Omental fat pad (tissue), 4 donors: ENCODE data around the gene RPL26. TPM values are rescaled to one million over a fixed set of nuclear protein-coding genes. Genes with fewer than 3 reads are reported as not detected.

ENCODE experiments used
- ATAC-seq: fragments of 150-250 bp; one replicate; pipeline ENCODE4 v1.9.1; 2016; ENCODE audit warnings: mild to moderate bottlenecking, moderate library complexity; ENCODE audit not compliant: low FRiP score
- DNase-seq: peaks from one replicate; pipeline ENCODE4 v3.0.0-alpha.2; 2019; ENCODE audit warnings: low spot score
- total RNA-seq, 4 donors: library from RNA; depleted of rRNA; stranded (reverse); fragments of >200 nt; gene quantifications; one replicate each; pipeline ENCODE4 v1.1.0, GENCODE V29; 2016
- TF ChIP-seq, protein P1 (sequence below), 3 donors: fragments of 450-650 bp; IDR thresholded peaks; one replicate each; pipeline ENCODE4 v1.5.1; 2016 to 2017; ENCODE audit warnings: antibody characterized with exemption in 3 of 3, mild to moderate bottlenecking in 3 of 3, moderate library complexity in 2 of 3

Gene RPL26
- total RNA-seq, 4 donors from 2014 or later, result 3,452 to 4,057 (median 3,629) TPM

DNA sequence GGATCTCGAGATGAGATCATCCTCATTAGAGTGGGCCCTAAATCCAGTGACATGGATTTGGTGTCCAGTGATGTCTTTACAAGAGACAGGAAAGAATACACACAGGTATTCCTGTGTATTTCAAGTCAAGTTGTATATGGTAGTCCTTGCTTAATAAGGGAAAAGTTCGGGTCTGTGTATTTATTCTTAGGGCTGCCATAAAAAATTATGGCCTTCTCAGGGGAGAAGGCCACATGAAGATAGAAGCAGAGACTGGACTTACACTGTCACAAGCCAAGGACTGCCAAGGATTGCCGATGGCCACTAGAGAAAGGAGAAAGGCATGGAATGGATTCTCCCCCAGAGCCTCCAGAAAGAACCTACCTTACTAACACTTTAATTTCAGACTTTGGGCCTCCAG, 14.8 kb downstream of the RPL26 start:
- TF ChIP-seq, protein P1, sequence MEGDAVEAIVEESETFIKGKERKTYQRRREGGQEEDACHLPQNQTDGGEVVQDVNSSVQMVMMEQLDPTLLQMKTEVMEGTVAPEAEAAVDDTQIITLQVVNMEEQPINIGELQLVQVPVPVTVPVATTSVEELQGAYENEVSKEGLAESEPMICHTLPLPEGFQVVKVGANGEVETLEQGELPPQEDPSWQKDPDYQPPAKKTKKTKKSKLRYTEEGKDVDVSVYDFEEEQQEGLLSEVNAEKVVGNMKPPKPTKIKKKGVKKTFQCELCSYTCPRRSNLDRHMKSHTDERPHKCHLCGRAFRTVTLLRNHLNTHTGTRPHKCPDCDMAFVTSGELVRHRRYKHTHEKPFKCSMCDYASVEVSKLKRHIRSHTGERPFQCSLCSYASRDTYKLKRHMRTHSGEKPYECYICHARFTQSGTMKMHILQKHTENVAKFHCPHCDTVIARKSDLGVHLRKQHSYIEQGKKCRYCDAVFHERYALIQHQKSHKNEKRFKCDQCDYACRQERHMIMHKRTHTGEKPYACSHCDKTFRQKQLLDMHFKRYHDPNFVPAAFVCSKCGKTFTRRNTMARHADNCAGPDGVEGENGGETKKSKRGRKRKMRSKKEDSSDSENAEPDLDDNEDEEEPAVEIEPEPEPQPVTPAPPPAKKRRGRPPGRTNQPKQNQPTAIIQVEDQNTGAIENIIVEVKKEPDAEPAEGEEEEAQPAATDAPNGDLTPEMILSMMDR (IDR thresholded peaks at IDR 0.05), result no peak
- DNase-seq (no peak), ATAC-seq (no peak)

DNA sequence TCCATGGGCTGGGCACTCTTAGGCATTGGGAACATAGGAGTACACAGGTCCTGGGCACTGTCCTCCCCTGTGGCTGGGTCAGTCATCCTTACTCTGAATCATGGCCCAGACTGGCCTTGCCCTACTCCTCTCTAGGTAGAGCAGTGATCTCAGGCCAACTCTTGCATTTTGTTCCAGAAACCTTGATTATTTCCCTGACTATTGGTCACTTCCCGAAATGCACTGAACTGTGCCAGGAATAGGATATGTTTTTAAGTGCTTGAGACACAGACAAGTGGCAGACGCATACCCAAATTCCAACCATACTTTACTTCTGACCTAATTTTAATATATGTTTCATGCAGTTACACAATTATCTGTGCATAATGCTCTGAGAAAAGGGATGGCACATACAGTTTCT, 16.8 kb downstream of the RPL26 start:
- ATAC-seq (peak; percentile 88), DNase-seq (no peak)
- TF ChIP-seq, protein P1 (IDR thresholded peaks at IDR 0.05), result no peak

DNA sequence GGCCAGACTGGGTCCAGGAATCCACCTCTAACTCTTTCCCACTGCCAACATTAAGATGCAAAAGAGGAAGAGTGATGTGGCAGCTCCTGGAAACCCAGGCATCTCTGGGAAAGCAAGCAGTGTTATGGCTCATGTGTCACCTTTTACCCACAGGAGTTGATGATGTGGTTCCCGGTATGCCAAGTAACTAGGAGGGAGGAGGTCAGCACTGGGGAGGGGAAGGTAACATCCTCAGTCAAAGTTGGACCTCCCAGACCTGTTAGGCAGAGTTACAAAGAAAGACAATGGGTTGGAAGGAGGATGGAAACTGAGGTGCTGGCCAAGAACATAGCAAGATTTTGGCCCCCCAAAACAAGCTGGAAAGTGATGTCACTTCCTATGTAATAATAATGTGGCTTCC, 17.9 kb downstream of the RPL26 start:
- ATAC-seq (peak; percentile 46), DNase-seq (no peak)
- TF ChIP-seq, protein P1 (IDR thresholded peaks at IDR 0.05), result no peak

DNA sequence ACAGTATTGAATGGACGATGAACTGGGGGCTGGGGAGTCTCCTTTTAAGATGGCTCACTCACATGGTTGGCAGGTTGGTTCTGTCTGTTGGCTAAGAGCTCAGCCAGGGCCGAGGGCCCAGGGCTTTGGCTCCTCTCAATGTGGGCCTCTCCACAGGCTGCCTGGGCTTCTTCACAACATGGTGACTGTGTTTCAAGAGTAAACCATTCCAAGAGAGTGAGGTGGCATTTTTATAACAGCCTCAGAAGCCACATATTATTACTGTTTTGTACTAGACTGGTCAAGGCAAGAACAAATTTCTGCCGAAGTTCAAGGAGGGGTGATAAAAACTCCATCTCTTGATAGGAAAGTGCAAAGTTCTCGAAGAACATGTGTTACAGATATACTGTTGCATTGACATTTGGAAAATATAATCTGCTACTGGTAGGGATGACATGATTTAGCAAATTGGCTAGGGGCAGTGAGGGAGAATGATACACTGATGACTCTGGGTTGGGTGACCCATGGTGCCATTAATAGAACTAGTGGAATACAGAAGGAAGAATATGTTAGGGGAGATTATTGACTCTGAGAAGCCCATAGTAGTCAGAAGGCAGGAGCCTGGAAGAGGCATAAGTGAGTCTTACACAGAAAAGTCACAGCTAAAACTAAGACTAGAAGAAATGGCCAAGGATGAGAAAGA, 20.2 kb downstream of the RPL26 start:
- DNase-seq, result no peak

DNA sequence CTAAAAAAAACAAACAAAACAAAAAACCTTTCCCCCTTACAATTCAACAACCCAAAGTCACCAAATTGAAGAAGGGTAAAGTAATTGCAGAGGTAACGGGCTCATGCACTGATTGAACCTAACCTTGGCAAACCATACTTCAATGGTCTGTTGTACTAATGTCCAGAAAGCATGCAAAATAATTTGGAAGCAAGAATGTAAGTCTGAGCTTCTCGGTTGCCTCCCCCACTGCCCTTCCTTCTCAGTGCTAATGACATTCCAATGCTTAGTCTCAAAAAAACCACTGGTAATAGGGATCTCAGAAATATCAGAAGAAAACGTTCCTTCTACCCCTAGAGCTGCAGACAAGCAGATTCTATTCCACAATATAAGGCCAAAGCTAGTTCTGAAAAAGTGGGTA, 22.2 kb downstream of the RPL26 start:
- DNase-seq, result no peak
- no peak for ATAC-seq
- TF ChIP-seq, protein P1 (IDR thresholded peaks at IDR 0.05), result no peak

More for the DNA sequence above, 20.2 kb downstream of the RPL26 start:
- TF ChIP-seq, protein P1 (IDR thresholded peaks at IDR 0.05), result no peak
- ATAC-seq, result no peak

DNA sequence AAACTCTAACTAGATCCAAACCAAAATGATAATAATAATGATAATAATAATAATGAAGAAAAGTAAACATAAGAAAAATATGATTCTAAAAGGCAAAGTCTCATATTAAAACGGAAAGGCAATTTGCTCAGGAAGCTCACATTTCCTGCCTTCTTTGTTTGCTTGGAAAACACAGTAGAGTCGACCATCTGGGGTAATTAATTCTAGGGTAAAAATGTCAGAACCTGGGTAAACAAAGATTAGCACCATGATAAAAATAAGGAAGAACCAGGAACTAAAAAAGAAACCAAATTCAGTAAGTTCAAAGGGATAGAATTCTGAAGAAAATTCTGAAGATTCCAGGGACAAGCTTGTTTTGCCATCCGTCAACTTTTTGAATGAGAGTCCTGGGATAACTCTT, 22.7 kb downstream of the RPL26 start:
- no peak for ATAC-seq

DNA sequence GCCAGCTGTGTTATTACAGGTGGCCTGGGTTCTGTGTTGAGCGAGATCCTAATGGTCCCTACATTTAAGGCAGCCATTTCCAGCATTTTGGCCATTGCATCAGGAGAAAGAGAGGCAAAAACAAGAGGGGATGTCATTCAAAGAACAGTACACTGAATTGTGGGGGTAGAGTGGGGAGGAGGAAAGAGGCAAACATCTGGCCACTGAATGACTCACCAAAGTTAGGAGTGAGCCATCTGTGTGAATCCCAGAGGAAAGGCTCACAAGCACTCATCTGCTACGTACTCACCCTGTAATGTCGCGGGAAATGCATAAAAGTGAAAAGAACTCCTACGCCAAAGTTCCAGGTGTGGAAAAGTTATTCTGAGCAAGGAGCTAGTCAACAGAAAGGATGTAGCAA, 23.2 kb downstream of the RPL26 start:
- TF ChIP-seq, protein P1 (IDR thresholded peaks at IDR 0.05), result no peak
- no peak for ATAC-seq
- no peak for DNase-seq

More for the DNA sequence above, 22.7 kb downstream of the RPL26 start:
- no peak for DNase-seq
- TF ChIP-seq, protein P1 (IDR thresholded peaks at IDR 0.05), result no peak
